NAMALWA (cell line): ENCODE measurements around the gene SRRM5.
"Not testable (repeated sequence)": the region's sequence is repeated elsewhere in the genome, so short reads cannot be mapped to it uniquely, and the experiment has no call there.

Experiments used
- DNase-seq: peaks from one replicate; pipeline ENCODE4 v3.0.0-alpha.2; 2015; ENCODE audit warnings: low spot score

SRRM5 gene

DNA sequence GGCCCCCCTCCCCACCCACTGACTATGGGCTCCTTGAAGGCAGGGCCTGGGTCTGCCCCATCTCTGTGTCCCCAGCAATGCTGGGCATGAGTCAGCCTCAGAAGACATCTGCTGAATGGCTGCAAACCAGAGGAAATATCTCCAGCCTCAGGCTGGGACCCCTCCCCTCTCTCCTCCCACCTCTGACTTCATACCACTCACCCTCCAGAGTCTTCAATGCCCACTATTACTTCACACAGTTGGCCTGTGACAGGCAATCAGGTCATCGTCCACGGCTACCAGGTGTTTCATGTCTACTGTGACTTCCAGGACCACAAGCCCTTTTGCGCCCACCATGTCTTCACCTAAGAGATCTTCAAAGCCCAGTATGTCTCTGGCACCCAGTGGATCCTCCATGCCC is at the start of gene SRRM5:
Gene SRRM5, plus strand, starts transcription at position 301 of the 400 bp plus-strand sequence. Its CDS starts 34 bp downstream, at position 335.
- DNase-seq, result no peak

- no peak for DNase-seq
These were observed 49.6 kb upstream of the SRRM5 start for GRCh38 chr19:43562226-43562697.

DNA sequence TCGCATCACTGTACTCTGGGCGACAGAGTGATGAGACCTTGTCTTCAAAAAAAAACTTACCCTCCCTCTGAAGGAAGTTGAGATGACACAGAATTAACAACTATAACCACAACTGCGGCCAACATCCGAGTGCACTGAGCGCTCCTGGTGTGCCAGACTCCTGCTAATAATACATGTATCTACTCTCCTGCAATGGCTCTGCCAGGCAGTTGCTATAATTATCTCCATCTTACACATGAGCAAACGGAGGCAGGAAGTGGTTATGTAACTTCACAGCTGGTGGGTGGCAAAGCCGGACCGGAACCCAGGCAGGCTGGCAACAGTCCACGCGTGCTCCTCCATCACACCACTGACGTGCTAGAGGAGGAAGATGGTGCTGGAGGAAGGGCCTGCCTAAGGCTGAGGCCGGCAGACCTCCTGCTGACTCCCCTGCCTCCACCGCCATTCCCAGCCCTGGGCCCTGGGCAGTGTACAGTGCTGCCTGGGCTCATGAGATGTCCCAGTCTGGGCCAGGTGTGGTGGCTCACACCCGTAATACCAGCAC is 49.1 kb upstream of the SRRM5 start:
- peak; percentile 82 for DNase-seq

DNA sequence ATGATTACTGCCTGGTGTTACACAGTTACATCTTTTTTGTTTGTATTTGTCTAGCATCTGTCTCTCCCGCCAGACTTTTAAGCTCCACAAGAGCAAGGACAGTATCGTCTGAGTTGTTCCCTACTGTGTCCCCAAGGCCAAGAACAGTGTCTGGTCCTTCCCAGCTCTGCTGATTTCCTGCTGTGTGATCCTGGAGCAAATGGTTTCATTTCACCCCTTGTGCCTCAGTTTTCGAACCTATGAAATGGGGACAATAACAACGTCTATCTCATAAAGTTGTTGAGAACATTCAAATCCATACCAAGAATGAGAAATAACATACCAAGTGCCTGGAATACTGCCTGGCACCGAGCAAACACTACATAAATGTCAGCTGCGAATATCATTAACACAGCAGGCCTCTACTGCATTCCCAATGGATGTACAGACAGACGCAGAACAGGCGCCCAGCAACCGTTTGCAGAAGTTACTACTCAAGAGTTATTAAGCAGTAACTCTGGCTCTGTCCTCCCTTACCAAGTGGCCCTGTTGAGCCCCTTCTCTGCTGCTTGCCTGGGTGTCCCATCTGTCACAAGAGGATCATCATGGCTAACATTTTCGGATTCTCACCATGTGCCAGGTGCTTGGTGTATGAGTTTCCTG is 48.0 kb upstream of the SRRM5 start:
- DNase-seq, result no peak

GRCh38 chr19:43564800-43565199 is 47.1 kb upstream of the SRRM5 start:
- no peak for DNase-seq

DNA sequence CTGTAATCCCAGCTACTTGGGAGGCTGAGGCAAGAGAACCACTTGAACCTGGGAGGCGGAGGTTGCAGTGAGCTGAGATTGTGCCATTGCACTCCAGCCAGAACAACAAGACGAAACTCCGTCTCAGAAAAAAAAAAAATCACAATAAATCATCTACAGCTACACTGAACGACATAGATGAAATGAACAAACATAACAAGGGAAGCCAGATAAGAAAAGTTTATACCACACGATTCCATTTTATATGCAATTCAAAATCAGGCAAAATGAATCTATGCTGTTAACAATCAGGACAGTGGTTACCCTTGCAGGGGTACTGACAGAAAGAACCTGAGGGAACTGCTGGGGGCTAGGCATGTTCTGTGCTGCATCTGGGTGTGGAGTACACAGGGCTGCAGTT is 42.2 kb upstream of the SRRM5 start:
- DNase-seq, result no peak

- peak; percentile 59 for DNase-seq
These were observed 41.6 kb upstream of the SRRM5 start for GRCh38 chr19:43570174-43570791.

DNA sequence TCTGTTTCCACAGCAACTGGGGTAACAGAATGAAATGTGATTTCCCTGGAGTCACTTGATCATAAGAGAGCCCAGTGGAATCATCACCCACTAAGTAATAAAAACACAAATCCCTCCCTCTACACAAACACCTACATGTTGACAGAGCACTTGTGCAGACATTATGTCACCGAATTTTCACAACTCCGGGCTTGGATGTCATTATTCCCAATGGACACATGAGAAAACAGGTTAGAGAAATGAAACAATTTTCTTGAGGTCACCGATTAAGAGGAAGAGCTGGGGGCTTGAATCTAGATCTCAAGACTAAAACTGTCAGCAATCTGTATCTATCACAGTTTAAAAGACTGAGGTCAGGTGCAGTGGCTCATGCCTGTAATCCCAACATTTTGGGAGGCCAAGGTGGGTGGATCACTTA is 39.7 kb upstream of the SRRM5 start:
- DNase-seq, result no peak

- peak; percentile 32 for DNase-seq
These were observed 37.3 kb upstream of the SRRM5 start for GRCh38 chr19:43574424-43575155.

- peak; percentile 99 for DNase-seq
These were observed 36.5 kb upstream of the SRRM5 start, which contains the start of the genes PINLYP and XRCC1 for GRCh38 chr19:43575156-43575950. TSS of gene PINLYP (plus strand) at chr19:43575801. CDS start at chr19:43577192, 1,391 bp downstream. TSS of gene XRCC1 (minus strand) at chr19:43575527. CDS start at chr19:43575458, 69 bp downstream.

GRCh38 chr19:43575955-43576878 is 35.7 kb upstream of the SRRM5 start:
- DNase-seq, result no peak

DNA sequence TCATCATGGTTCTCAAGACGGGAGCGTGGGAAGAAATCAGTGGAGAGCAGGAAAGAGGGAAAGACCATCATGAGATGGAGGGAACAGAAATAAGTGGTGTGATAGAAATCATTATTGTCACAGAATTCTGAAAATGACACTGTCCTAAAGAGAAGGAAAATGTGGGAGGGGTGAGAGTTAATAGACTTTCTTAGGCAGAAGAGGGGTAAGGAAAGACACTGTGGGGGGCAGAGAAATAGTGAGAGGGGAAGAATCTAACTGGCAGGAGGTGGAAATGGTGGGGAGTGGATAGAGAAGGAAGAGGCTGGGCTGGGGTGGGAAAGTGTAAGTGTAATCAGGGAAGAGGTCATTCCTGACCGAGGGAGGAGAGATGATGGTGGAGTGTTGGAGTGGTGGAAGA is 33.1 kb upstream of the SRRM5 start:
- DNase-seq, result no peak

DNA sequence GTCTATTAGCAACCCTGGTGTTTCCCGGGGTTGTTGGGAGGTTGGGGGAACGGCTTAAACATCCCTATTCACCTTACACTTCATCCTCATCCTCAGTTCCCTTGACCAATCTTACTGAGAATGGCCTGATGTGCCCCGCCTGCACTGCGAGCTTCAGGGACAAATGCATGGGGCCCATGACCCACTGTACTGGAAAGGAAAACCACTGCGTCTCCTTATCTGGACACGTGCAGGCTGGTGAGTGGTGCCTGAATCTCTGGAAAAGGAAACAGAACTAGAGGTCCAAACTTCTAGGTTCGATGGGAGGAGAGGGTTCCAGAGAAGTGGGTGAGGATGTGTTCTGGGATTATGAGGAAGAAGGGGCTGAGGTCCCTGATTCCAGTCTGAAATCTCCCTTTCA is 30.4 kb upstream of the SRRM5 start:
- DNase-seq, result no peak

DNA sequence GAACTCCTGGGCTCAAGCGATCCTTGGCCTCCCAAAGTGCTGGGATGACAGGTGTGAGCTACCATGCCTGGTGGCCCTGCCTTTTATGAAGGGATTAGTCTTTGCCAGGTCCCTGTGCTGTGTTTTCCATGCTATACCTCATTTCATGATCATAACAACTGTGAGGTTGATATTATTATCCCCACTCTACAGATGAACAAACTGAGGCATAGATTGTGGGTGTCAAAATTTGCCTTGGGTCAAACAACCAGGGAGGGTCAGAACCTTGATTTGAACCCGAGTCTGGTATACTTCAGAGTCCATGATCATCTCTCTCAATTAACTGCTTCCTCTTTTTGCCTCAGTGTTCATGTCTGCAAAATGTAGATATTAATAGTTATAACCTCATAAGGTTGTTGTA is 29.4 kb upstream of the SRRM5 start:
- DNase-seq, result no peak

DNA sequence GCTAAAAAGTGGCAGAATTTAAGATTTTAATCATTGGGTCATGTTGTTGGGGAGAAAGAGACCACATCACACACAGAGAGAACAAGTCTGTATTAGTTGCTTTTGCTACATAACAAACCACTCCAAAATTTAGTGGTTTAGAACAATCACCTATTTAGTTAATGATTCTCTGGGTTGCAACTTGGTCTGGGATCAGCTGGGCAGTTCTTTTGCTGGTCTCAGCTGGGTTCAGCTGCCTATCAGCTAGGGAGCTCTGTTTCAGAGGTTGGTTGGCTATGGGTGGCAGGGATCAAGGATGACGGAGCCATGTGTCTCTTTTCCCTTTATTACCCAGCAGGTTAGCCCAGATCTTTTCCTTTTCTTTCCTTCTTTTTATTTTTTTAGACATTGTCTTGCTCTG is 27.4 kb upstream of the SRRM5 start:
- no peak for DNase-seq

DNA sequence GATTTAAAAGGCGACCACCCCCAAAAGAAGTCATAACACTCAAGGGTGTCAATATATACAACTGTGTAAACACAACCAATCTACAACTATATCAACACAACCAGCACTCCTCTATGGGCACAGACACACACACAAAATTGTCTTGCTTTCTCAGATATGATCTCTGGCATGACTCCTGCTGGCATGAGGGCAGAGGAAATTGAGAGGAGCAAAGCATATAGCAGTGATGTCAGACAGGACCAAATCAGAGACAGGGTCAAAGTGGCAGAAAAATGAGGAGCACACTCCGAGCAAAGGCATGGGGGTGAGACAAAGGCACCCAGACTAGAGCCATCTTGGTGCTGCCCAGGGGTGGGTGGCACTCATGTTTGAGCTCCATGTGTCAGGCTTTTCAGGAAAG is 25.5 kb upstream of the SRRM5 start:
- DNase-seq, result no peak

- not testable (repeated sequence) for DNase-seq
These were observed 24.9 kb upstream of the SRRM5 start for GRCh38 chr19:43587029-43587428.

GRCh38 chr19:43589277-43589676 is 22.6 kb upstream of the SRRM5 start:
- DNase-seq, result no peak

- DNase-seq, result peak; percentile 23
These were observed 22.2 kb upstream of the SRRM5 start for GRCh38 chr19:43589678-43590077.

- DNase-seq, result no peak
These were observed 19.8 kb upstream of the SRRM5 start for GRCh38 chr19:43591904-43592772.
